Smooth muscle cell (in vitro differentiated cells): ENCODE results near the gene SPPL2C. TPM values are rescaled to one million over a fixed set of nuclear protein-coding genes. Genes with fewer than 3 reads are reported as not detected.

Experiments
- DNase-seq: peaks from one replicate; lab custom pipeline; 2025; ENCODE audit not compliant: unreplicated experiment; lab: John Stamatoyannopoulos, UW
- H2AFZ ChIP-seq: fragments of 200-600 bp; sonication (generic); 2 replicates; pipeline ENCODE4 v1.6.0; 2016; ENCODE audit warnings: antibody characterized with exemption, low read depth, mild to moderate bottlenecking
- H3F3A ChIP-seq: fragments of 200-600 bp; sonication (generic); 2 replicates; pipeline ENCODE4 v1.6.0; 2017; ENCODE audit warnings: antibody characterized with exemption, low read depth
- H3K27ac ChIP-seq: fragments of 200-600 bp; sonication (generic); 2 replicates; pipeline ENCODE4 v1.5.1; 2016; ENCODE audit warnings: low read depth, mild to moderate bottlenecking
- H3K27me3 ChIP-seq: fragments of 200-600 bp; sonication (generic); 2 replicates; pipeline ENCODE4 v1.6.1; 2016; ENCODE audit warnings: low read depth, mild to moderate bottlenecking
- H3K36me3 ChIP-seq: fragments of 200-600 bp; sonication (generic); 2 replicates; pipeline ENCODE4 v1.5.1; 2016; ENCODE audit warnings: low read depth
- H3K4me1 ChIP-seq: fragments of 200-600 bp; sonication (generic); 2 replicates; pipeline ENCODE4 v1.5.1; 2016; ENCODE audit warnings: low read depth
- H3K4me2 ChIP-seq: fragments of 200-600 bp; sonication (generic); 2 replicates; pipeline ENCODE4 v1.6.0; 2016; ENCODE audit warnings: mild to moderate bottlenecking
- H3K4me3 ChIP-seq: fragments of 200-600 bp; sonication (generic); 2 replicates; pipeline ENCODE4 v1.5.1; 2016; ENCODE audit warnings: mild to moderate bottlenecking
- H3K79me2 ChIP-seq: fragments of 200-600 bp; sonication (generic); 2 replicates; pipeline ENCODE4 v1.6.0; 2016; ENCODE audit warnings: low read depth, mild to moderate bottlenecking
- H3K9ac ChIP-seq: fragments of 200-600 bp; sonication (generic); 2 replicates; pipeline ENCODE4 v1.6.0; 2016; ENCODE audit warnings: low read depth
- H3K9me3 ChIP-seq: fragments of 200-600 bp; sonication (generic); replicated peaks from 2 replicates; pipeline ENCODE4 v1.5.1; 2016; ENCODE audit warnings: low read depth
- H4K20me1 ChIP-seq: fragments of 200-600 bp; sonication (generic); 2 replicates; pipeline ENCODE4 v1.6.0; 2016; ENCODE audit warnings: low read depth
- CTCF ChIP-seq: fragments of 200-600 bp; sonication (generic); IDR thresholded peaks from 2 replicates; pipeline ENCODE4 v1.5.1; 2017; ENCODE audit warnings: borderline replicate concordance, mild to moderate bottlenecking, antibody characterized with exemption; ENCODE audit not compliant: insufficient read depth, poor library complexity, severe bottlenecking
- WGBS: methylation state at CpG from one replicate; pipeline ENCODE4 v1.1.7; 2016; ENCODE audit warnings: low lambda C conversion rate; 5-methylcytosine and 5-hydroxymethylcytosine counted together
- polyA plus RNA-seq: library from polyadenylated mRNA; unstranded; fragments of >200 nt; fragmentation: Nextera tagmentation; extraction: Ambion mirVana; gene quantifications from 2 replicates; pipeline ENCODE4 v1.2.1, GENCODE V29; 2016
- total RNA-seq: library from RNA; depleted of rRNA; stranded (reverse); fragments of >200 nt; gene quantifications from 2 replicates; pipeline ENCODE4 v1.2.3, GENCODE V29; 2014

Gene SPPL2C
- not detected in 2 replicates for total RNA-seq
- not detected in 2 replicates for polyA plus RNA-seq

GRCh38 chr17:45844695-45845375, at the start of gene SPPL2C:
Gene SPPL2C (plus strand): TSS chr17:45844881. CDS start chr17:45844907, 26 bp downstream.
- Histone ChIP-seq H3K4me2 (no peak within 1 kb of the TSS), H2AFZ (no peak within 1 kb of the TSS), H3F3A (no peaks in the 10 kb centered on the region), H3K27ac (no peak within 1 kb of the TSS), H3K36me3 (no peaks in the 10 kb centered on the region), H3K4me3 (no peak within 1 kb of the TSS), H3K27me3 (no peaks in the 10 kb centered on the region), H4K20me1 (no peaks in the 10 kb centered on the region), H3K9ac (no peak within 1 kb of the TSS), H3K4me1 (no peaks in the 10 kb centered on the region), H3K9me3 (no peaks in the 10 kb centered on the region), H3K79me2 (no peaks in the 10 kb centered on the region)
- DNase-seq = no peak
- WGBS = 93% methylated on average over 24 of the region's 25 CpGs
- TF ChIP-seq CTCF = no peak

- TF ChIP-seq CTCF = no peak
- WGBS = 55% methylated on average over 2 of the region's 2 CpGs
Observed at GRCh38 chr17:45800816-45801215, 43.9 kb upstream of the SPPL2C start.

GRCh38 chr17:45801421-45801820, 43.3 kb upstream of the SPPL2C start:
- Histone ChIP-seq H2AFZ (no peak overlapping the region), H3F3A (no peaks in the 10 kb centered on the region), H3K4me2 (no peak overlapping the region), H3K9ac (no peak overlapping the region), H3K36me3 (no peaks in the 10 kb centered on the region), H4K20me1 (no peaks in the 10 kb centered on the region), H3K27ac (no peak overlapping the region), H3K9me3 (no peaks in the 10 kb centered on the region), H3K27me3 (peaks cover 50% of the 10 kb centered on the region), H3K4me1 (no peaks in the 10 kb centered on the region), H3K4me3 (no peak overlapping the region), H3K79me2 (no peaks in the 10 kb centered on the region)
- TF ChIP-seq CTCF = no peak
- WGBS = 88% methylated on average over 8 of the region's 8 CpGs
- no peak for DNase-seq

More at GRCh38 chr17:45800816-45801215, 43.9 kb upstream of the SPPL2C start:
- H3K27me3 ChIP-seq = peaks cover 49% of the 10 kb centered on the region
- no peaks in the 10 kb centered on the region for H3K36me3 ChIP-seq
- no peak overlapping the region for H2AFZ ChIP-seq
- H3K4me1 ChIP-seq = no peaks in the 10 kb centered on the region
- no peak overlapping the region for H3K4me3 ChIP-seq
- no peaks in the 10 kb centered on the region for H4K20me1 ChIP-seq
- H3K4me2 ChIP-seq = no peak overlapping the region
- H3K9me3 ChIP-seq = no peaks in the 10 kb centered on the region
- no peak overlapping the region for H3K27ac ChIP-seq
- H3F3A ChIP-seq = no peaks in the 10 kb centered on the region
- H3K79me2 ChIP-seq = no peaks in the 10 kb centered on the region
- H3K9ac ChIP-seq = no peak overlapping the region
- no peak for DNase-seq

GRCh38 chr17:45808845-45809244, 35.8 kb upstream of the SPPL2C start:
- Histone ChIP-seq H3K27me3 (peaks cover 22% of the 10 kb centered on the region), H3K9me3 (no peaks in the 10 kb centered on the region), H3K4me2 (no peak overlapping the region), H4K20me1 (no peaks in the 10 kb centered on the region), H3K9ac (no peak overlapping the region), H3K4me3 (no peak overlapping the region), H3F3A (no peaks in the 10 kb centered on the region), H3K4me1 (no peaks in the 10 kb centered on the region), H3K27ac (no peak overlapping the region), H3K36me3 (no peaks in the 10 kb centered on the region), H3K79me2 (no peaks in the 10 kb centered on the region), H2AFZ (no peak overlapping the region)
- no peak for DNase-seq
- 100% methylated on average over 1 of the region's 1 CpG for WGBS
- TF ChIP-seq CTCF = no peak
